H9 (cell line): ENCODE measurements around the gene MAPK7. TPM values are rescaled to one million over a fixed set of nuclear protein-coding genes. Genes with fewer than 3 reads are reported as not detected.

Source experiments
- DNase-seq: peaks from one replicate; pipeline ENCODE4 v3.0.0-alpha.2; 2017
- H2AFZ ChIP-seq: one replicate; pipeline ENCODE4 v1.6.1; 2013; ENCODE audit warnings: mild to moderate bottlenecking, low read length, control low read depth, moderate library complexity
- H2AK5ac ChIP-seq: 2 replicates; pipeline ENCODE4 v1.6.1; 2013; ENCODE audit warnings: low read length, control low read depth, mixed read lengths; ENCODE audit not compliant: insufficient read length
- H2BK120ac ChIP-seq: one replicate; pipeline ENCODE4 v1.6.1; 2013; ENCODE audit warnings: low read depth, mild to moderate bottlenecking, low read length, control low read depth, inconsistent platforms; ENCODE audit not compliant: poor library complexity, severe bottlenecking
- H2BK12ac ChIP-seq: 2 replicates; pipeline ENCODE4 v1.6.1; 2013; ENCODE audit warnings: low read length, control low read depth, mixed read lengths, low read depth; ENCODE audit not compliant: insufficient read length
- H2BK15ac ChIP-seq: 2 replicates; pipeline ENCODE4 v1.6.1; 2013; ENCODE audit warnings: low read depth, low read length, control low read depth
- H2BK20ac ChIP-seq: one replicate; pipeline ENCODE4 v1.6.1; 2013; ENCODE audit warnings: low read depth, mild to moderate bottlenecking, low read length, control low read depth, inconsistent platforms; ENCODE audit not compliant: poor library complexity, severe bottlenecking
- H2BK5ac ChIP-seq: 2 replicates; pipeline ENCODE4 v1.6.1; 2013; ENCODE audit warnings: low read length, control low read depth, mixed read lengths; ENCODE audit not compliant: insufficient read length
- H3K14ac ChIP-seq: 2 replicates; pipeline ENCODE4 v1.6.1; 2013; ENCODE audit warnings: low read length, control low read depth; ENCODE audit not compliant: insufficient read depth
- H3K18ac ChIP-seq: 2 replicates; pipeline ENCODE4 v1.6.1; 2013; ENCODE audit warnings: low read depth, mild to moderate bottlenecking, mixed read lengths, low read length, control low read depth; ENCODE audit not compliant: insufficient read length
- H3K23ac ChIP-seq: 2 replicates; pipeline ENCODE4 v1.6.1; 2013; ENCODE audit warnings: low read length, control low read depth, mixed read lengths, low read depth; ENCODE audit not compliant: insufficient read length
- H3K23me2 ChIP-seq: 2 replicates; pipeline ENCODE4 v1.6.1; 2013; ENCODE audit warnings: low read depth, mild to moderate bottlenecking, mixed read lengths, low read length, control low read depth; ENCODE audit not compliant: insufficient read length, poor library complexity, severe bottlenecking
- H3K27ac ChIP-seq: 2 replicates; pipeline ENCODE4 v1.5.1; 2013; ENCODE audit warnings: low read length, control low read depth, mixed read lengths, low read depth; ENCODE audit not compliant: insufficient read length
- H3K27me3 ChIP-seq: 2 replicates; pipeline ENCODE4 v1.6.1; 2013; ENCODE audit warnings: low read length, control low read depth, inconsistent platforms; ENCODE audit not compliant: insufficient read depth
- H3K4ac ChIP-seq: 2 replicates; pipeline ENCODE4 v1.6.1; 2013; ENCODE audit warnings: low read depth, mild to moderate bottlenecking, control low read depth, inconsistent platforms, low read length, moderate library complexity
- H3K4me1 ChIP-seq: 2 replicates; pipeline ENCODE4 v1.6.1; 2013; ENCODE audit warnings: low read length, control low read depth, inconsistent platforms; ENCODE audit not compliant: insufficient read depth
- H3K4me2 ChIP-seq: 2 replicates; pipeline ENCODE4 v1.6.1; 2013; ENCODE audit warnings: low read length, control low read depth, mixed read lengths; ENCODE audit not compliant: insufficient read length, insufficient read depth
- H3K56ac ChIP-seq: 2 replicates; pipeline ENCODE4 v1.6.1; 2013; ENCODE audit warnings: low read depth, mild to moderate bottlenecking, mixed read lengths, low read length, control low read depth; ENCODE audit not compliant: insufficient read length
- H3K79me1 ChIP-seq: 2 replicates; pipeline ENCODE4 v1.6.1; 2013; ENCODE audit warnings: low read depth, mild to moderate bottlenecking, moderate library complexity, low read length, control low read depth, inconsistent platforms; ENCODE audit not compliant: insufficient read depth, poor library complexity, severe bottlenecking
- H3K79me2 ChIP-seq: 2 replicates; pipeline ENCODE4 v1.6.1; 2013; ENCODE audit warnings: low read length, control low read depth, inconsistent platforms; ENCODE audit not compliant: insufficient read depth
- H3K9ac ChIP-seq: 2 replicates; pipeline ENCODE4 v1.6.1; 2013; ENCODE audit warnings: low read length, control low read depth, mixed read lengths; ENCODE audit not compliant: insufficient read length; ENCODE audit errors: extremely low read depth
- H3K9me3 ChIP-seq: one replicate; pipeline ENCODE4 v1.6.1; 2013; ENCODE audit warnings: low read depth, low read length, inconsistent platforms; ENCODE audit not compliant: control insufficient read depth
- H3T11ph ChIP-seq: one replicate; pipeline ENCODE4 v1.6.1; 2013; ENCODE audit warnings: mild to moderate bottlenecking, low read length, control low read depth, inconsistent platforms
- H4K20me1 ChIP-seq: one replicate; pipeline ENCODE4 v1.6.1; 2013; ENCODE audit not compliant: control insufficient read depth, insufficient read length, insufficient read depth
- H4K5ac ChIP-seq: 2 replicates; pipeline ENCODE4 v1.6.1; 2013; ENCODE audit warnings: low read depth, mild to moderate bottlenecking, mixed read lengths, low read length, control low read depth; ENCODE audit not compliant: insufficient read length
- H4K8ac ChIP-seq: replicated peaks from 2 replicates; pipeline ENCODE4 v1.6.1; 2013; ENCODE audit warnings: low read length, control low read depth, mixed read lengths, low read depth; ENCODE audit not compliant: insufficient read length
- H4K91ac ChIP-seq: 2 replicates; pipeline ENCODE4 v1.6.1; 2013; ENCODE audit warnings: low read depth, mild to moderate bottlenecking, moderate library complexity, mixed read lengths, low read length, control low read depth; ENCODE audit not compliant: insufficient read length
- H3K27ac Mint-ChIP-seq, 3 experiments: 2 replicates in 2 of 3; 3 replicates in 1 of 3; pipeline ENCODE4 v1.8.0; 2020 to 2021; ENCODE audit warnings: mixed read lengths in 3 of 3, mild to moderate bottlenecking in 1 of 3, moderate library complexity in 1 of 3
- H3K27me3 Mint-ChIP-seq: 2 replicates; pipeline ENCODE4 v1.8.0; 2021; ENCODE audit warnings: low read depth, mild to moderate bottlenecking, moderate library complexity, mixed read lengths
- H3K36me3 Mint-ChIP-seq, 3 experiments: 2 replicates in 2 of 3; 3 replicates in 1 of 3; pipeline ENCODE4 v1.8.0; 2020 to 2021; ENCODE audit warnings: low read depth in 3 of 3, mixed read lengths in 3 of 3; ENCODE audit not compliant: insufficient read depth in 1 of 3
- H3K4me1 Mint-ChIP-seq, 2 experiments: 2 replicates each; pipeline ENCODE4 v1.8.0; 2020; ENCODE audit warnings: mixed read lengths in 2 of 2
- H3K4me3 Mint-ChIP-seq, 2 experiments: 2 replicates in 1 of 2; 3 replicates in 1 of 2; pipeline ENCODE4 v1.8.0; 2020 to 2021; ENCODE audit warnings: mild to moderate bottlenecking in 2 of 2, mixed read lengths in 2 of 2, moderate library complexity in 1 of 2
- H3K9me3 Mint-ChIP-seq, 2 experiments: 2 replicates in 1 of 2; 3 replicates in 1 of 2; pipeline ENCODE4 v1.8.0; 2020; ENCODE audit warnings: mild to moderate bottlenecking in 2 of 2, mixed read lengths in 2 of 2, moderate library complexity in 1 of 2
- WGBS: extraction: QIAGEN DNeasy Blood & Tissue Kit; methylation state at CpG from one replicate; pipeline ENCODE4 v1.1.7; 2013; ENCODE audit warnings: missing lambda C conversion rate, low lambda C conversion rate, mixed read lengths; ENCODE audit not compliant: insufficient read length; ENCODE audit errors: extremely low coverage; 5-methylcytosine and 5-hydroxymethylcytosine counted together
- total RNA-seq: library from RNA; stranded (reverse); gene quantifications from 2 replicates; pipeline ENCODE4 v1.2.1, GENCODE V29; 2021
- TF ChIP-seq, protein P1 (sequence below): fragments of 200-600 bp; sonication (generic); conservative IDR thresholded peaks from 3 replicates; pipeline ENCODE4 v1.8.0; 2021; ENCODE audit warnings: antibody characterized with exemption, mild to moderate bottlenecking

MAPK7 gene
- total RNA-seq, 1 experiment from 2014 or later: 43.8 TPM

DNA sequence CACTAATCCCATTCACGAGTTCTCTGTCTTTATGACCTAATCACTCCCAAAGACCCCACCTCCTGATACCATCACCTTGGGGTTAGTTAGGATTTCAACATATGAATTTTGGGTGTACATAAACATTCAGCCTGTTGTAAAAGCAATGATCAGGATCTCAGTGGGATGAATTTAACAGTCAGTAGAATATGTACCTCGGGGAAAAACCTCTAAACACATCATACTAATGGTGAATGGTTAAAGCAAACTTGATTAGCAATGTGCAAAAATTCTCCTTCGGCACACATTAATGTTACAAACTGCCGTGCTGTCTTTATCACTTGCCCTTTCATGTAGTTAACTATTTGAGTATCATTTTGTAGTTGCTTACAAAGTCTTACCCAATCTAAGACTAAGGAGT, 42.9 kb downstream of the MAPK7 start:
- Histone ChIP-seq H3K14ac (no peak overlapping the region), H3K18ac (no peak overlapping the region), H4K20me1 (no peaks in the 10 kb centered on the region), H2BK15ac (no peak overlapping the region), H2BK20ac (no peak overlapping the region), H3K79me2 (no peaks in the 10 kb centered on the region), H3K4me2 (no peak overlapping the region), H3K79me1 (no peaks in the 10 kb centered on the region), H3T11ph (no peak overlapping the region), H4K91ac (no peak overlapping the region), H3K4me1 (no peaks in the 10 kb centered on the region), H2BK120ac (no peak overlapping the region), H4K5ac (no peak overlapping the region), H3K9me3 (no peaks in the 10 kb centered on the region), H2BK5ac (no peak overlapping the region), H4K8ac (no peak overlapping the region), H2BK12ac (no peak overlapping the region), H3K27ac (no peak overlapping the region), H2AK5ac (no peak overlapping the region), H3K56ac (no peak overlapping the region), H3K4ac (no peak overlapping the region), H3K23ac (no peak overlapping the region), H3K23me2 (no peaks in the 10 kb centered on the region), H3K27me3 (no peaks in the 10 kb centered on the region), H2AFZ (no peak overlapping the region), H3K9ac (no peak overlapping the region)
- peaks cover 2 to 6% (median 3%) of the 10 kb centered on the region in 3 experiments; a peak in 2 of 7 replicates for H3K36me3 Mint-ChIP-seq
- H3K9me3 Mint-ChIP-seq: peaks cover 0 to 4% of the 10 kb centered on the region in 2 experiments; a peak in 1 of 5 replicates
- H3K4me3 Mint-ChIP-seq: no peak overlapping the region
- DNase-seq: no peak
- H3K27me3 Mint-ChIP-seq: peaks cover 7% of the 10 kb centered on the region
- peak overlapping the region in 1 of 3 experiments; percentile 33; a peak in 1 of 7 replicates for H3K27ac Mint-ChIP-seq
- peaks cover 19 to 21% of the 10 kb centered on the region in 2 experiments for H3K4me1 Mint-ChIP-seq
- TF ChIP-seq, protein P1, sequence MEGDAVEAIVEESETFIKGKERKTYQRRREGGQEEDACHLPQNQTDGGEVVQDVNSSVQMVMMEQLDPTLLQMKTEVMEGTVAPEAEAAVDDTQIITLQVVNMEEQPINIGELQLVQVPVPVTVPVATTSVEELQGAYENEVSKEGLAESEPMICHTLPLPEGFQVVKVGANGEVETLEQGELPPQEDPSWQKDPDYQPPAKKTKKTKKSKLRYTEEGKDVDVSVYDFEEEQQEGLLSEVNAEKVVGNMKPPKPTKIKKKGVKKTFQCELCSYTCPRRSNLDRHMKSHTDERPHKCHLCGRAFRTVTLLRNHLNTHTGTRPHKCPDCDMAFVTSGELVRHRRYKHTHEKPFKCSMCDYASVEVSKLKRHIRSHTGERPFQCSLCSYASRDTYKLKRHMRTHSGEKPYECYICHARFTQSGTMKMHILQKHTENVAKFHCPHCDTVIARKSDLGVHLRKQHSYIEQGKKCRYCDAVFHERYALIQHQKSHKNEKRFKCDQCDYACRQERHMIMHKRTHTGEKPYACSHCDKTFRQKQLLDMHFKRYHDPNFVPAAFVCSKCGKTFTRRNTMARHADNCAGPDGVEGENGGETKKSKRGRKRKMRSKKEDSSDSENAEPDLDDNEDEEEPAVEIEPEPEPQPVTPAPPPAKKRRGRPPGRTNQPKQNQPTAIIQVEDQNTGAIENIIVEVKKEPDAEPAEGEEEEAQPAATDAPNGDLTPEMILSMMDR: no peak
- no CpG with 5 or more reads among the region's 4 CpGs for WGBS
